HuH-7 (cell line): ENCODE data around the gene BCAP29.

Source experiments
- DNase-seq: peaks from one replicate; pipeline ENCODE4 v3.0.0; 2011; ENCODE audit warnings: low spot score

The BCAP29 gene

DNA sequence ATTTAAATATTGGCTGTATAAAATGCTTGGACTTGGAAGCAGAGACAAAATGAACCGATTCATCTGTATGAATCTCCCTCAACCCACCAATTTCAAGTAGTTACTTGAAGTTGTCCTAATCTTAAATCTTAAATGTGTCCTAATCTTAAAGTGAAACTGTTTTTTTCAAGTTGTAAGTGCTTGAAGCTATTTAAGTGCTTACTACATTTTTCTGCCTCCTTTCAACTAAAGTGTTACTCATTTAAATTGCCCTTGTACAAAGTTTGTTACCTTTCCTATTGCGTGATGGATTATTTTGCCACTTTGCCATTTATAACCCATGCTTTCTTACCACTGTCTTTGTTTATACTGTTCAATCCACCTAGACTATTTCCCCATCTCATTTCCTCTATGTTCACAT is 2.8 kb downstream of the BCAP29 start:
- no peak for DNase-seq

DNA sequence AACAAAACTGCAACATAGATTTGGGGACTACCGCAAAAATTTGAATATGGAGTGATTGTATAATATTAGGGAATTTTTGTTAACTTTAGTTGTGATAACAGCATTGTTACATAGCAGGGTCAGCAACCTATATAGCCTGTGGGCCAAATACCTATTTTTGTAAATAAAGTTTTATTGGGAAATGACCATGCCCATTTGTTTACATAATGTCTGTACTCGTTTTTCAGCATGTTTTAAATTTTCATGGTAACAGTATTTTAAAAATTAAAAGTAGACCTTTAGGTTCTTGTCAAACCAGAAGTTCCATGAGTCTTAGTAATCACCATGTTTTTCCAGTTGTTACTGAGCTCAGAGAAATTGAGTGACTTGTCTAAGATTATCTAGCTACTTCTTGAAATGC is 4.7 kb downstream of the BCAP29 start:
- no peak for DNase-seq

DNA sequence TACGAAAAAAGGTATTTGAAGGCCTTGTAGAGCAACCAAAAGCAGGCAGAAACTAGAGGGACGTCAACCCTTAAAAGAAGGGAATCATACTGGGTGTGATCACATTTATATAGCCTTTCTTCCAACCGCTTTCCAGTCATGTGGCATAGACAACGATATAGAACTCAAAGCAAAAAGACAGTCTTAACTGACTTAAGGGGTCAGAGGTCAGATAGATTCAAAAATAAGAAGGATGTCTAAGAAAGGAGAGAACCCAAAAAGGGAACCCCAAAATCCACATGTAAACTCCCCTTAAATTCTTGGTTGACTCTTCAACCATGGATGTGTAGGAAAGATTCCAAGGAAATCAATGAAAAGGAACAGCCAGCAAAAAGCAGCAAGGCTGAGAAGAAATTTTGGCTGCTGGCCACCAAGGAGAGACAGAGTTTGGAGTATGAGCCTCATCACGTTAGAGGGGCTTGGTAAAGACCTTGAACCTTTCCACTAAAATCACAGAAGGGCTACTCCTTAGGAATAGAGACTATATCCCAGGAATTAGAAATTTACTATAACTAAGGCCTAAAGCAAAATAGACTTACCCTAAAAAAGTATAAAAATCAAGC is 8.6 kb downstream of the BCAP29 start:
- no peak for DNase-seq

DNA sequence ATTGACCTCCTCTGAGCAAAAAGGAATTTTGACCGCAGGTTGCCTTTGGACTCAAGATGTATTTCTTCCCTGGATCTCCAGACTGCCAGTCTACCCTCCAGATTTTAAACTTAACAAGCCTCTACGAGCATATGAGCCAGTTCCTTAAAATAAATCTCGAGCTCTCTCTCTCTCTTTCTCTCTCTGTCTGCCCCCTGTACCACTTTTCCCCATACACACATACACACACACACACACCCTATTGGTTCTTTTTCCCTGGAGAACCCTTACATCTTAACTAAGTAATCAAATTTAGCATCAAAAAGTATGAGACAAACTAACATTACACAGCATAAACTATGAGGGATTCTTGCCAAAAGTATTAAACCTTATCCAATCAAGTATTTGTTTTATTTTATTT is 11.4 kb downstream of the BCAP29 start:
- no peak for DNase-seq

DNA sequence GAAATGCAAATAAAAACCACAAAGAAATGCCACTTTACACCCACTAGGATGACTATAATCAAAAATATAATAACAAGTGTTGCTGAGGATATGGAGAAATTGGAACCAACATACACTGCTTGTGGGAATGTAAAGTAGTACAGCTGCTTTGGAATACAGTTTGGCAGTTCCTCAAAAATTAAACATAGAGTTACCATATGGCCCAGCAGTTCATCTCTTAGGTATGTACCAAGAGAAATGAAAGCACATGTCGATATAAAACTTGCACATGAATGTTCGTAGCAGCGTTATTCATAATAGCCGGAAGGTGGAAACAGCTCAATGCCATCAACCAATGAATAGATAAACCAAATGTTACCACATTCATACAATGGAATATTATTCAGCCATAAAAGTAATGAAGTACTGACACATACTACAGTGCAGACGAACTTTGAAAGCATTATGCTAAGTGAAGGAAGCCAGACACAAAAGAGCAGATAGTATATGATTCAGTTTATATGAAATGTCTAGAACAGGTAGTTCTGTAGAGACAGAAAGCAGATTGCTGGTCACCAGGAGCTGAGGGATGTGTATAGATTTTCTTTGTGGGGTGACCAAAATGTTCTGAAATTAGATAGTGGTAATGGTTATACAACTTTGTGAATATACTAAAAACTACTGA is 12.4 kb downstream of the BCAP29 start:
- DNase-seq: no peak

DNA sequence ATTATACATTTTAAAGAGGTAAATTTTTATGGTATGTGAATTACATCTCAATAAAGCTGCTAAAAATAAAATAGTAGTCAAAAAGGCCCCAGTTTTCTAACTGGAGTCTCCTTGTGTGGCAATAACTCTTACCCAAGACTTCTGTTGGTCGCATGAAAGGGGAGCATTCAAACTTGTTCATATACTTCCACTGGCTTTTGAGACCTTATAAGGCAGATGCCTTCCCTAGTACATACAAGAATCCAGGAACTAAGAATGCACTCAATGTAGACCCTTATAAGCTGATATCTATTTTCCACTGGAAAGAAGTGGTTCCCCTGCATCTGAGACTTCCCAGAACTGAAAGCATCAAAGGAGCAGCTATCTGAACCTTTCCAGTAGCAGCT is 13.0 kb downstream of the BCAP29 start:
- DNase-seq: no peak

DNA sequence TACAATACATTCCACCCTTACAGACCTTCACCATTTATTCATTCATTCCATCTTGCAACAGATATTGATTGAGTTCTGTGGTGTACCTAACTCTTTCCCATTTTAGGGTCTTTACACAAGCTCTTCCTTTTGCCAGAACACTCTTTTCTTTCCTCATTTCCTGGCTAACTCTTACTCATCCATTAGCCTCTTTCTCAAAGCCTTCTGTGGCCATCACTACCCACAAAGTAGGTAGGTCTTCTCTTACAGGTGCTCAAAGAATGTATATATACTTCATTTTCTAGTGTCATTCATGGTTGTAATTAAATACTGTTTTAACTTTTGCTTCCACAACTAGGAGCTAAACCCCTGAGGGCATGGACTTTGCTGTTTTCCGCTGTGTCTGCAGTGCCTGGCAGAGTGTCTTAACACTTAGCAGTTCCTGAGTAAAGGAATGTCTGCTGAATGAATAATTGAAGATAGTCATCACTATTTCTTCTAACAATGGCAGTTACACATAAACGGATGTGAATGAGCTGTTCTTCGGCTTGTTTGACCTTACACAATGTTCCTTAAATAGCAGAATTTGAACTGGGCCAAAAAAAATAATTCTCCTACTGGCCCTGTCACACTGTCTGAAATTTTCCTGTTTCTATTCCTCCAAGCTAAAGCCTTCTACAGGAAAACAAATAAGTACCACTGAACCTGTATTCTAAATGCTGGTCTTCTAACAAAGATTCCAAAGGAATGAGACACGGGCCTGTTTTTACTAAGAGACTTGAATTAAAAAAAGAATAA is 15.1 kb downstream of the BCAP29 start:
- no peak for DNase-seq

DNA sequence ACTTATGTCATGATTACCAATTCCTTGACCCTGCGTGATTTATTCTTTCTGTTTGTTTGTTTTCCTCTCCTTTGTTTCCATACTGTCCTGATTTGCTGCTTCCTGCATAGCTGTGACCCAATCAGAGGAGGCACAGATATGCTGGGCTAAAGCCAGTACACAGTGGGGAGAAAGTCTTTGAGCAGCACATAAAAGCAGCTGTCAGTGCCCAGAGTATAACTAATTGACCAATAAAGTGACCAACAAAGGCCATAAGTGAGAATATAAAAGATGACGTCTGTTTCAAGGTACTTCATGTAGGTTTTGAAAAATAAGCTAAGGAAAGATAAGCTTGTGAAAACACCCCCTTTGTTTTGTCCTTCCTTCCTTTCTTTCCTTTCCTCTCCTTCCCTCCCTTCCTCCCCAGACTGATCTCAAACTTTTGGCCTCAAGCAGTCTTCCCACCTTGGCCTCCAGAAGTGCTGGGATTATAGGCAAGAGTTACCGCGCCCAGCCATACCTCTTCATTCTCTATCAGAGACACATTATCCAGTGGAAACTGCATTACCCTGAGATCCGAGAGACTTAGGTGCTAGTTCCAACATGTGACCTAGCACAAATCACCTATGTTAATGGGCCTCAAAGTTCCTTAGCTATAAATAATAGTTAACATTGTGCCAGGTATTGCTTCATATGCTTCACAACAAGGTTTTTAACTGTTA is 17.0 kb downstream of the BCAP29 start:
- DNase-seq: no peak

DNA sequence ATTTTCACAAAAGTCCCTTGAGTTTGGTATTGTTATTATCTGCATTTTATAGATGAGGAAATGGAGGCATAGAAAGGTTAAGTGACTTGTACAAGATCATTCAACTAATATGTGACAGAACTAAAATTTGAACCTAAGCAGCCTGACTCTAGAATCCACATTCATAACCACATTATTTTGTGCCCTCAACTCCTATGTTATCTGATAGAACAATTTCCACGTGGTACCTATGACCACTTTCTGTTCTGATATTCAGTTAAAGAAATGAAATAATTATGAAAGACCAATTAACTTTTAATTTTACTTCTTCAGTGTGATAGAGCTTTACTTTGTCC is 17.5 kb downstream of the BCAP29 start:
- no peak for DNase-seq

DNA sequence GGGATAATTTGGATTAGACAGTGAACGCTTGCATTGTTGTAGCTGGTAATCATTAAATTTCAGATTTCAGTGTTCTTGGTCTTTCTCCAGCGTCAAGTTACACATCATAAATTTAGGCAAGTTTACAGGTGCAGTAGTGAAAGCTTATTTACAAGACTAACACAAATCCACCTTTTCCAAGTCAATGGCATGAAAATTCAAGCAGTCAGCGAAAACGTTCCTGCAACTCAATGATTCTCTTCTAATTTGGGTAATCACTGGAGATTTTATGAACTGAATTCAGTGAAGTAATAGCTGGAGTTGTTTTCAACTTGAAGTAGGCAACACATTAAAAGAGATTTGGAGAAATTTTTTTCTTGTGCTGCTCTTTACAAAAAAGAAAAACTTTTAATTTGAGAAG is 17.9 kb downstream of the BCAP29 start:
- DNase-seq: no peak

DNA sequence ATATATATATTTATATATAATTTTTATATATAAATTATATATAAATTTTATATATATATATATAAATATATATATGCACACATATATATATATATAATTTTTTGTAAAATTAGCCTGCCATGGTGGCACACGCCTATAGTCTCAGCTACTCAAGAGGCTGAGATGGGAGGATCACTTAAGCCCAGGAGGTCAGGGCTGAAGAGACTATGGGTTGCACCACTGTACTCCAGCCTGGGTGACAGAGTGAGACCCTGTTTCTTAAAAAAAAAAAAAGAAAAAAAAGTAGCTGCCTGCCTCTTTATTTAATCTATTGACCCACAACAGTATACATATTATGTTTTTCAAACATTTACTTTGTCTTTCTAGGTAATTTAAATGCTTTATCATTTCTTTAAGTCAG is 19.2 kb downstream of the BCAP29 start:
- DNase-seq: no peak

DNA sequence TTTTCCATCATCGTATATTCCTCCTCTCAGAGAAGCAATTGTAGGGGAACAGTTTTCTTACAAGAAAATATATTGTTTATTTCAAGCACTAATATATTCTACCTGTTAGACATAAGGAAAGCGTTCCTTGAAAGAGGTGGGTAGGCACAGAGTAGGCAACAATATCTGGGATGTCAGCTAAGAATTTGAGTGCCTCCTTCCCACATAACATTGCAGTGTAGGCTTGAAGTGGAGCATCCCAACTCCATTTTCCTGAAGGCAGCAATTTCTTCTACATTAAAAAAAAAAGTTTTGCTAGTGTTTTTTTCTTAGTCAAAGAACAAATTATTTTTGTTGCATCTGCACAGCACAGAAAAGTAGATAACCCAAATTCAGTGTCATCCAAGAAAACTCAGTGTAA is 20.8 kb downstream of the BCAP29 start:
- no peak for DNase-seq

DNA sequence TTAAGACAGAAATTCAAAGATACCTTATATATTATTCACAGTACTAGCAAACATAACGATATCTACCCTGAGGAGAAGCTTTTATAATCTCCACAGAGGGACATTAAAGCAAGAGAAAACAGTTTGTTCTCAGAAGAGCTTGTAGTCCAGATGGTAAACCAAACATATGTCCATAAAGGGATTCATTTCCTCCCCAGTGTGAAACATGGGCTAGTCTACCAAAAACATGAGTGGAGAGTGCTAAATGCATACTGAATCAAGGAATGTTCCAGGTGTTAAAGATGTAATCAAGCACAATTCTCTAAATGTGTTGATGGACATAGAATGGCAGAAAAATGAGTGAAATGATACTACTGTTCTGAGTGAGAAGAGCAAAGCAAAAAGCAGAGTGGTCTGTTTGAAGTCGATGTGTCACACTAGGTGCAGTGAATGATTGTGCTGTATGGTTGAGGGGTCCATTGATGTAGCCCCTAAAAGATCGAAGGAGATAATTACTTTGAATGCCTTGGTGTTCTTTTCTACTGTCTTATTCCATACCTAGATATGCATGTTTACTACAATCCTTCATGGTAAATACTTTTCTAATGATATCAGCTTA is 25.3 kb downstream of the BCAP29 start:
- DNase-seq: no peak

DNA sequence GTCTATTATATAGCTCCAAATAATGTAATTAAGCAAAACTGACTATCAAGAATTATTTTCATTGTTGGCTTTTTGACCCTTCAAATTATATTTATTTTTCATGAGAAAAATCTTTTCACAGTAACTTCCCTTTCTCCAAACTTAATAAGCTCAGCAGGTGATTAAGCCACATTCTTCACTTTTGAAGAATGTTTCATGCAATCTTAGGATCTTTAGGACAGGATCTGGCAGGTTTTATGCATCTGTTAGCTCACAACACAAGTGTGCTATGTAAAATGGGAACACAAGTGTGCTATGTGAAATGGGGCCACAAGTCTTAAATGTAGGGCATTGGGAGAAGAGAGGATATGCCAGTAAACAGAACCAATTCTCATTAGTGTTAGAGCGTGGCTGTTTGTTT is 26.3 kb downstream of the BCAP29 start:
- DNase-seq: no peak

DNA sequence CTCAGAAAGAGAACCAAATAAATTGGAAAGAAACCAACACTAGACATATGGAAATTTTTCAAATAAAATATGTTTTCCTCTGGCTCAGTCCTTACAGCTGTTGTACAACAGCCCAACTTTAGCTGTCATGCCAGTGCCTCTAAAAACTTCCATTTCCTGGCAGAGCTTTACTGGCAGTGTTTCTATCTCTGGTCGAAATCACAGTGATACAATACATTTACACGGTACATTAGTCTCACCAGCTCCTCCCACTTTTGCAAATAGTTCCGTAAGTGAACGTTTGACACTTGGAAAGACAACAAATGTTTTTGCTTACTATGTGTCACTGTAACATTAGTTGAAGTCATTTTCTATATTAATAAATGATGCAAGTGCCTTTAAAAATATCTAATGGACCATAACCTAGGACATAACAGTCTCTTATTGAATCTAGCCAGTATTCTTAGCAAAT is 29.8 kb downstream of the BCAP29 start:
- DNase-seq: no peak

DNA sequence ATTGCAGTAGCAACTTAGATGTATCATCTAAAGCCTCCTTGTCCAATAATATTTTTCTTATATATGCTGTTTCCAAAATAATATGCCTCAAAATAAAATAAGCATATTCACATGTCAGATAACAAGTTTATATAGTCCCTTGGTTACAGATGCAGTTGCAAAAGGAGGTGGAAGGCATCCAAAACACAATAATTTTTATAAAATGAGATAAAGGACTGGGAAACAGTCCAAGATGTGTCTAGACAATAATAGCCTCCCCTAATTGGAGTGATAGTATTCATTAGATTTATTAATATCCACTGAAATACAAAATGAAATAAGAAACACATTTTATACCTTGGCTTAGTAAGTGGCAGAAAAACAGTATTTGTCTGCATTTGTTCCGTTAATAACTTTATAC is 30.3 kb downstream of the BCAP29 start:
- no peak for DNase-seq

DNA sequence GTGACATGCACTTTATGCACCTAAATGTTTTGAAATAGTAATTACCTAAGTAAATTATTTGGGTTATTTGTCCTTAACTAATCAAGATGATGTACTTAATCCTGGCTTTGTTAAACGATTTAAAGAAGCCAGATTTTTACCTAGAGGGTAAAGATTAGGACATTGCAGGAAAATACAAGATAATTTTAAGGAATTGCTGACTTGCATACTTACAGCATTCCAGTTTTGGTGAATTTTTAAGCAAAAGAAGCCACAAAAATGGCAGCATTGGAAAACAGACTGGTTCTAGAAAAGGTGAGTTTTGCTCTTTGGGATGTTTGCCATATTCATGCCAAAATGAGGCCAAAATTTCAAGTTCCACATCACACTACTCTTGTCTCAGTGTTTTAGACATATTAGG is 33.4 kb downstream of the BCAP29 start:
- no peak for DNase-seq

DNA sequence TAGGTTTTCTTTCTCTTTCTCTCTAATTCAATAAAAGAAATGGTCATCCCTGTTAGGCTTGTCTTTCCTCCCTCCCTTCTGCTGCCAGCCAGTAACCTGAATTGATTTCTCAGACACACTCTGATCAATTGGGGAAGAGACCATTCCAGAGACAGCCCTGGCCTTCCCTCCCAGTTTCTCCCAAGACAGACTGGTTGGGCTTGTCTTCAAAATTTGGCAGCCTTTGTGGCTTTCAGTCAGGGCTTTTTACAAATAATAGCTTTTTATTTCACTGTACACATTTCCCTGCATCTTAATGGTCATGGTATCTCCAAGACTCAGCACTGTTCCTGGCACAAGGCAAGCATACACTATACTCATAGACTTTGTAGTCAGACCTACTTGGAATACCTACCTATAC is 33.9 kb downstream of the BCAP29 start:
- DNase-seq: no peak

DNA sequence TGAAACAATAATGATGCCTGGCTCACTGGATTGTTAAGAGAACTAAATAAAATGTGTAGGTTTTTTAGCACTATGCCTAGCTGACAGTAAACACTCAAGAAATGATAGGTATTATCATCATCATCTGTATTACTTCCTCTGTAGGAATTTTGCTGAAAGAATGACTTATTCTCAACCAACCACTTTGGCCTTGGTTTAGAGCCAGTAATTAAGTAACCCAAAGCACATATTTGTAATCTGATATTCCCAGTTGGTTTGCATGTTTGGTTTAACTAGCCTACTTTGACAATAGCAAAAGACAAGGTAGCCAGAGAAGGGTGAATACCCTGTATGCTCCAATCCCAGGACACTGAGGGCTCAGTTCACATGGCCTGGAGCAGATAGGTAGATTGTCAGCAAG is 34.4 kb downstream of the BCAP29 start:
- no peak for DNase-seq

DNA sequence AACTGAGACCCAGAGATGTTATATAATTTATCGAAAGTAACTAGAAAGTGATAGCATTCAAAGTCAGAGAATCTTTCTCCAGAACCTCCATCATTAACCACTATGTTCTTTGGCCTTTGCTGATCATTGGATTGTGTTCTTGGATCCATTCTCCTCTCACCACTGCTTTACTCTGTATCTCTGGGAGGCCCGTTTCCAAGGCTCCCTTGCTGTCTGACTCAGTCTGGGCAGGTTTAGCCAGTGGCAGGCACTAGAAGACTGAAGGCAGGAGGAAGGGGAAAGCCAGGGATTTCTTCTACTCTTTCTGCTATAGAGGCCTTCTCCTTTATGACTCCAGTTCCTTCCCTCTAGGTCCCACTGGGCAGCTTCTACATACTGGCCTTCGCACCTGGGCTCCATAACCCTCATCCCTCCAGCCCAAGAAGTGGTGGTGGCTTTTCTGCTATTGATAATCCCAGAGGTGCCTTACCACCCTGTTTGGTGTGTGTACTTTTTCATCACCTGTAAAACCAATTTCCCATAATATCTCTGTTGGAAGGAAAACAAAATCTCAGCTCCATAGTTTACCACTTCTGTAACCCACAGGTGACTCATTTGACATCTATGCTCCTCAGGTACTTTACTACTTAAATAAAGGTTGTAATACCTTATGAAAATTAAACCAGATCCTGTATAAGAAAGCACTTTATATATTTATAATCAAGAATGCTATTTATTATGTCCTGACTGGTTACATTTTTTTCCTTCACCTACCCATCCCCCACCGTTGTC is 36.0 kb downstream of the BCAP29 start:
- no peak for DNase-seq

DNA sequence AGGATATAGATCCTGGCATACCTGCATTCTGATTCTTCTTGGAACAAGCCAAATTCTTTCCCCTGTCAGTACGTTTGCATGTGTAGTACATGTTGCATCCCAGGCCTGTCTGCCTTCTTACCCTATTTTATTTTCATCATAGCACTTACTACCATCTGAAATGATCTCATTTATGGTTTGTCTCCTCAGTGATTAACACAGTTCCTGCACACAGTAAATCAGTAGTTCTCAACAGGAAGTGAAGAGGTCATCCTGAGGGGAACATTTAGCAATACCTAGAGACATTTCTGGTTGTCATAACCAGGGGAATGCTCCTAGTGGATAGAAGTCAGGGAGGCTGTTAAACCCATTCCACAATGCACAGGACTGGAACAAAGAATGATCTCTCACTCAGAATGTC is 42.4 kb downstream of the BCAP29 start:
- peak; percentile 40 for DNase-seq

DNA sequence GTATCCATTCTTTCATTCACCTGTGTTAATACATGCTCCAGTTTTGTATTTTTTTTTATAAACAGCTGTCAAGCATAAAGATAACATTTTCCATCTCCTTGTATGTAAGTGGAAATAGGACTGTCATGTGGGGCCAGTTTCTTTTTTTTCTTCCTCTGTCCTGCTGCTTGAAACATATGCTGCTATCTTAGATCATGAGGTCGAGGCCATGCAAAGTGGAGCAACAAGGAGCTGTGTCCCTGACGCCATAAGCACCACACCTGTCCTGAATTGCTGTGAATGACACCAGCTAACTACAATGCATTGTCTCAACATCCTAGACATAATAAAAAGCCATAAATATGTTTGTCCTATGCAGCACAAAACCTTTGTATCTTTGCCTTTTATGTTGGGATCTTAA is 42.8 kb downstream of the BCAP29 start:
- no peak for DNase-seq
